Measurements from ENCODE around the gene UGT1A10.

GRCh38 chr2:233820774-233821105 lies 184.5 kb downstream of the UGT1A10 start:
- no peak for TF ChIP-seq CTCF (IDR thresholded peaks at IDR 0.05)
- TF ChIP-seq EZH2 (IDR thresholded peaks at IDR 0.05; ENCODE audit: borderline replicate concordance, insufficient read depth, low read depth, low read length, poor library complexity, severe bottlenecking): no peak
